Inflammatory macrophage treated with lipopolysaccharide for 4 hours (primary cell): Measurements from ENCODE around the gene CCNQ.

Source experiments
- DNase-seq: peaks from one replicate; pipeline ENCODE4 v3.0.0-alpha.2; 2020

Gene CCNQ

GRCh38 chrX:153595387-153595786, 3.6 kb downstream of the CCNQ start:
- no peak for DNase-seq

GRCh38 chrX:153593811-153594500, 5.0 kb downstream of the CCNQ start:
- no peak for DNase-seq

GRCh38 chrX:153592966-153593688, 5.8 kb downstream of the CCNQ start:
- no peak for DNase-seq

- no peak for DNase-seq
These were observed 6.7 kb downstream of the CCNQ start for GRCh38 chrX:153592091-153592833.

GRCh38 chrX:153590961-153591956, 7.7 kb downstream of the CCNQ start:
- DNase-seq = no peak

GRCh38 chrX:153588782-153589446, 10.0 kb downstream of the CCNQ start:
- DNase-seq = no peak

GRCh38 chrX:153588021-153588781, 10.7 kb downstream of the CCNQ start:
- no peak for DNase-seq

- DNase-seq = no peak
These were observed 11.6 kb downstream of the CCNQ start for GRCh38 chrX:153587342-153587741.

- DNase-seq = no peak
These were observed 13.1 kb downstream of the CCNQ start for GRCh38 chrX:153585827-153586226.

GRCh38 chrX:153583433-153583832, 15.5 kb downstream of the CCNQ start:
- DNase-seq = no peak

GRCh38 chrX:153582896-153583295, 16.0 kb downstream of the CCNQ start:
- DNase-seq = peak; percentile 62

GRCh38 chrX:153580700-153581386, 18.1 kb downstream of the CCNQ start:
- no peak for DNase-seq

- no peak for DNase-seq
These were observed 20.1 kb downstream of the CCNQ start for GRCh38 chrX:153578889-153579288.

- no peak for DNase-seq
These were observed 20.6 kb downstream of the CCNQ start for GRCh38 chrX:153578200-153578835.

- no peak for DNase-seq
These were observed 22.0 kb downstream of the CCNQ start for GRCh38 chrX:153576961-153577360.

- no peak for DNase-seq
These were observed 22.6 kb downstream of the CCNQ start for GRCh38 chrX:153576239-153576870.

- DNase-seq = peak; percentile 51
These were observed 25.0 kb downstream of the CCNQ start for GRCh38 chrX:153573984-153574383.

GRCh38 chrX:153572601-153573000, 26.3 kb downstream of the CCNQ start:
- no peak for DNase-seq

- DNase-seq = no peak
These were observed 27.4 kb downstream of the CCNQ start for GRCh38 chrX:153571534-153571908.

GRCh38 chrX:153569475-153569874, 29.5 kb downstream of the CCNQ start:
- DNase-seq = peak; percentile 43
